NCI-H187 treated with DMSO at 0.1 percent for 48 hours (cell line): ENCODE measurements around the gene TRIM10.
"Not testable (repeated sequence)": the region's sequence is repeated elsewhere in the genome, so short reads cannot be mapped to it uniquely, and the experiment has no call there.

Source experiments
- DNase-seq: peaks from one replicate; lab custom pipeline; 2025; lab: John Stamatoyannopoulos, UW

Gene TRIM10

GRCh38 chr6:30152910-30153610 lies 8.0 kb downstream of the TRIM10 start:
- no peak for DNase-seq

GRCh38 chr6:30152016-30152673 lies 8.9 kb downstream of the TRIM10 start:
- no peak for DNase-seq

- no peak for DNase-seq
These were observed 9.4 kb downstream of the TRIM10 start for GRCh38 chr6:30151580-30151979.

GRCh38 chr6:30150671-30151395 lies 10.2 kb downstream of the TRIM10 start:
- no peak for DNase-seq

GRCh38 chr6:30149858-30150550 lies 11.0 kb downstream of the TRIM10 start:
- DNase-seq, result no peak

GRCh38 chr6:30149234-30149633 lies 11.8 kb downstream of the TRIM10 start:
- no peak for DNase-seq

- DNase-seq, result no peak
These were observed 13.9 kb downstream of the TRIM10 start for GRCh38 chr6:30147096-30147495.

GRCh38 chr6:30145818-30146217 lies 15.2 kb downstream of the TRIM10 start:
- DNase-seq, result no peak

- DNase-seq, result no peak
These were observed 16.2 kb downstream of the TRIM10 start for GRCh38 chr6:30144811-30145210.

- no peak for DNase-seq
These were observed 17.2 kb downstream of the TRIM10 start for GRCh38 chr6:30143780-30144179.

GRCh38 chr6:30142665-30143064 lies 18.3 kb downstream of the TRIM10 start:
- no peak for DNase-seq

GRCh38 chr6:30140240-30140639 lies 20.8 kb downstream of the TRIM10 start:
- not testable (repeated sequence) for DNase-seq

- no peak for DNase-seq
These were observed 24.3 kb downstream of the TRIM10 start for GRCh38 chr6:30136570-30137286.

- DNase-seq, result no peak
These were observed 25.3 kb downstream of the TRIM10 start, which contains the start of gene TRIM40 for GRCh38 chr6:30135757-30136156. Gene TRIM40, plus strand, starts transcription at chr6:30136140. Its CDS starts 897 bp downstream, at chr6:30137037.

GRCh38 chr6:30135147-30135546 lies 25.9 kb downstream of the TRIM10 start:
- no peak for DNase-seq

- no peak for DNase-seq
These were observed 29.0 kb downstream of the TRIM10 start for GRCh38 chr6:30131947-30132497.

- no peak for DNase-seq
These were observed 29.8 kb downstream of the TRIM10 start for GRCh38 chr6:30130887-30131862.

GRCh38 chr6:30130179-30130679 lies 30.8 kb downstream of the TRIM10 start:
- no peak for DNase-seq

- DNase-seq, result no peak
These were observed 31.5 kb downstream of the TRIM10 start for GRCh38 chr6:30129265-30130178.
